ENCODE measurements around the gene HIGD1A. TPM values are rescaled to one million over a fixed set of nuclear protein-coding genes. Genes with fewer than 3 reads are reported as not detected.

HIGD1A gene
- total and polyA plus RNA-seq, 2 of the 4 experiments (the other 2 are of a cell fraction) = 86.6 to 137 TPM

DNA sequence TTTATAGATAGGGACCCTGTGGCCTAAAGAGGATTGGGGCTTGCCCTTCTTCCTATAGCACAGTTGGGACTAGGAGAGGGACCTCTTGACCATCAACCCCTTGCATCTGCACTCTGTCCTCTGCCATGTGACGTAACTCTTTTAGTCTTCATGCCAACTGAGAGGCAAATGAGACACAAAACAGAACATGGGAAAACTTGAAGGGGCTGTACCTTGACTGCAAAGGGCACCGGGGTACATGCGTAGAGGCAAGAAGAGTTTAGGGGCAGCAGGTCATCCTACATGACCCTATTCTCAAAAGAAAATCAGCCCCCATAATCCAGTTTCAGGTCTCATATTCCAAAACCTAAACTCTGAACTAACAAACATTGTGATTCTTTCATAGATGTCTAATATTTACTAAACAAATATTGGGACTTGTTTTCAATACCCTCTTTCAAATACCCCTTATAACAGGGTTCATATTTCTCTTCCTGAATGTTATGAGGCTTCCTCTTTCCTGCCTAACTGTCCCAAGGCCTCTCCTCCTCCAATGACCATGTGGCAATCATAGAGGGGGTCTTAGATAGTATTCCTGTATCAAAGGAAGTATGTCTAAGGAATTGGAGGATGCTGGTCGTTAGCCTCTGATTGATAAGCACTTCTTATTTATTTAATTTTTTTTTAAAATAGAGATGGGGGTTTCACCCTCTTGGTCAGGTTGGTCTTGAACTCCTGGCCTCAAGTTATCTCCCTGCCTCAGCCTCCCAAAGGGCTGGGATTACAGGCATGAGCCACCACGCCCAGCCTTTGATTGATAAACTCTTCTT is 25.5 kb upstream of the HIGD1A start:
- Histone ChIP-seq H3K56ac (ENCODE audit: extremely low read depth, insufficient read depth, low read length) (no peak overlapping the region), H2BK120ac (ENCODE audit: low read depth, low read length) (no peak overlapping the region), H3K9me3 (ENCODE audit: control insufficient read depth, insufficient read depth, low read length) (no peaks in the 10 kb centered on the region), H3K14ac (replicated peaks; ENCODE audit: low read depth, low read length) (no peak overlapping the region), H2BK15ac (ENCODE audit: low read depth, low read length) (no peak overlapping the region), H3K4ac (ENCODE audit: low read depth, low read length) (no peak overlapping the region), H2BK5ac (ENCODE audit: low read depth, low read length, poor library complexity, severe bottlenecking) (no peak overlapping the region), H3K4me2 (ENCODE audit: low read depth, low read length) (no peak overlapping the region), H3K4me3 (ENCODE audit: insufficient read depth, low read depth, low read length) (no peak overlapping the region), H4K8ac (ENCODE audit: low read depth in 2 of 2, low read length in 2 of 2) (no peak overlapping the region), H3K9me1 (ENCODE audit: insufficient read depth, low read length) (no peaks in the 10 kb centered on the region), H2BK20ac (ENCODE audit: low read depth, low read length) (no peak overlapping the region), H3K9ac (ENCODE audit: low read depth, low read length) (no peak overlapping the region), H2AFZ (replicated peaks; ENCODE audit: low read length, poor library complexity) (no peak overlapping the region), H3K18ac (ENCODE audit: low read depth, low read length) (no peak overlapping the region), H3K79me1 (ENCODE audit: low read depth in 1 of 2, low read length in 2 of 2) (no peaks in the 10 kb centered on the region), H3K27ac (ENCODE audit: insufficient read depth, low read length) (no peak overlapping the region), H4K91ac (ENCODE audit: insufficient read depth, low read depth, low read length) (no peak overlapping the region), H4K20me1 (ENCODE audit: insufficient read depth, low read length) (no peaks in the 10 kb centered on the region), H2AK5ac (ENCODE audit: low read depth, low read length) (no peak overlapping the region), H4K5ac (ENCODE audit: low read depth, low read length) (no peak overlapping the region), H3K4me1 (ENCODE audit: control insufficient read depth, insufficient read depth, low read length) (no peaks in the 10 kb centered on the region), H3K27me3 (ENCODE audit: control insufficient read depth, insufficient read depth, low read length) (peaks cover 13% of the 10 kb centered on the region), H2AK9ac (replicated peaks; ENCODE audit: low read depth, low read length, poor library complexity) (no peak overlapping the region), H3K23ac (ENCODE audit: low read depth, low read length) (no peak overlapping the region), H3K36me3 (ENCODE audit: control insufficient read depth, insufficient read depth, low read length) (no peaks in the 10 kb centered on the region)
- TF ChIP-seq NFE2L2 (IDR thresholded peaks at IDR 0.05; ENCODE audit: low read depth, low read length) (no peak), CHD1 (IDR thresholded peaks at IDR 0.05; ENCODE audit: low read depth, low read length) (no peak), ELK1 (IDR thresholded peaks at IDR 0.05; ENCODE audit: borderline replicate concordance, low read depth, low read length) (no peak), RCOR1 (IDR thresholded peaks at IDR 0.05; ENCODE audit: insufficient replicate concordance, low read length) (no peak), RAD21 (IDR thresholded peaks at IDR 0.05; ENCODE audit: low read length) (no peak), MXI1 (IDR thresholded peaks at IDR 0.05; ENCODE audit: borderline replicate concordance, low read depth, low read length) (no peak), USF2 (IDR thresholded peaks at IDR 0.05; ENCODE audit: low read depth, low read length) (no peak), RFX5 (IDR thresholded peaks at IDR 0.05; ENCODE audit: low read depth, low read length) (no peak), CEBPB (IDR thresholded peaks at IDR 0.05; ENCODE audit: low read depth, low read length) (no peak), BHLHE40 (IDR thresholded peaks at IDR 0.05; ENCODE audit: low read depth, low read length) (no peak)
- TF ChIP-seq, protein P1, sequence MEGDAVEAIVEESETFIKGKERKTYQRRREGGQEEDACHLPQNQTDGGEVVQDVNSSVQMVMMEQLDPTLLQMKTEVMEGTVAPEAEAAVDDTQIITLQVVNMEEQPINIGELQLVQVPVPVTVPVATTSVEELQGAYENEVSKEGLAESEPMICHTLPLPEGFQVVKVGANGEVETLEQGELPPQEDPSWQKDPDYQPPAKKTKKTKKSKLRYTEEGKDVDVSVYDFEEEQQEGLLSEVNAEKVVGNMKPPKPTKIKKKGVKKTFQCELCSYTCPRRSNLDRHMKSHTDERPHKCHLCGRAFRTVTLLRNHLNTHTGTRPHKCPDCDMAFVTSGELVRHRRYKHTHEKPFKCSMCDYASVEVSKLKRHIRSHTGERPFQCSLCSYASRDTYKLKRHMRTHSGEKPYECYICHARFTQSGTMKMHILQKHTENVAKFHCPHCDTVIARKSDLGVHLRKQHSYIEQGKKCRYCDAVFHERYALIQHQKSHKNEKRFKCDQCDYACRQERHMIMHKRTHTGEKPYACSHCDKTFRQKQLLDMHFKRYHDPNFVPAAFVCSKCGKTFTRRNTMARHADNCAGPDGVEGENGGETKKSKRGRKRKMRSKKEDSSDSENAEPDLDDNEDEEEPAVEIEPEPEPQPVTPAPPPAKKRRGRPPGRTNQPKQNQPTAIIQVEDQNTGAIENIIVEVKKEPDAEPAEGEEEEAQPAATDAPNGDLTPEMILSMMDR (conservative IDR thresholded peaks at IDR 0.05; ENCODE audit: low read depth, low read length) = no peak
- DNase-seq (no peak), ATAC-seq (ENCODE audit: low read depth) (no peak)
- dilution Hi-C loops (cut with HindIII; ENCODE audit: low sequenced_read_pairs, unreplicated experiment) = no loop called here
- intact Hi-C loops (cut with micrococcal nuclease) = loop anchor here (2.0 kb wide), 1 partner anchor 49 kb away; no protein-coding TSS in a partner anchor
- BruUV-seq (replicated peaks) = no TSS peak
- ChIA-PET CTCF (no interaction called here), POLR2A (ENCODE audit: unreplicated experiment) (no interaction called here)
- in situ Hi-C loops (cut with MboI; ENCODE audit: low sequenced_read_pairs) = no loop called here
- no CpG with 5 or more reads among the region's 5 CpGs for WGBS, 2 experiments (ENCODE audit: extremely low coverage in 2 of 2, insufficient read length in 1 of 2)

Data from IMR-90 (cell line).